Measurements from ENCODE around the gene CTNNA1.

Gene CTNNA1

GRCh38 chr5:138935466-138935865 lies 182.2 kb downstream of the CTNNA1 start:
- TF ChIP-seq ZNF274 (IDR thresholded peaks at IDR 0.05; ENCODE audit: low read depth, low read length) = no peak
- no peak overlapping the region for H3K4me3 ChIP-seq (ENCODE audit: low read length)

- no peak for TF ChIP-seq ZNF274 (IDR thresholded peaks at IDR 0.05; ENCODE audit: low read depth, low read length)
- H3K4me3 ChIP-seq (ENCODE audit: low read length) = no peak overlapping the region
Observed at GRCh38 chr5:138936225-138936967, 183.2 kb downstream of the CTNNA1 start.

GRCh38 chr5:138936968-138937345 lies 183.7 kb downstream of the CTNNA1 start:
- no peak for TF ChIP-seq ZNF274 (IDR thresholded peaks at IDR 0.05; ENCODE audit: low read depth, low read length)
- no peak overlapping the region for H3K4me3 ChIP-seq (ENCODE audit: low read length)

- no peak overlapping the region for H3K4me3 ChIP-seq (ENCODE audit: low read length)
- no peak for TF ChIP-seq ZNF274 (IDR thresholded peaks at IDR 0.05; ENCODE audit: low read depth, low read length)
Observed at GRCh38 chr5:138937392-138938387, 184.5 kb downstream of the CTNNA1 start.

- no peak for TF ChIP-seq ZNF274 (IDR thresholded peaks at IDR 0.05; ENCODE audit: low read depth, low read length)
- no peak overlapping the region for H3K4me3 ChIP-seq (ENCODE audit: low read length)
Observed at GRCh38 chr5:138938526-138938925, 185.3 kb downstream of the CTNNA1 start.

GRCh38 chr5:138942066-138942465 lies 188.8 kb downstream of the CTNNA1 start:
- TF ChIP-seq ZNF274 (IDR thresholded peaks at IDR 0.05; ENCODE audit: low read depth, low read length) = no peak
- no peak overlapping the region for H3K4me3 ChIP-seq (ENCODE audit: low read length)

GRCh38 chr5:138942861-138943260 lies 189.6 kb downstream of the CTNNA1 start:
- H3K4me3 ChIP-seq (ENCODE audit: low read length) = no peak overlapping the region
- no peak for TF ChIP-seq ZNF274 (IDR thresholded peaks at IDR 0.05; ENCODE audit: low read depth, low read length)

GRCh38 chr5:138943599-138944173 lies 190.5 kb downstream of the CTNNA1 start:
- no peak for TF ChIP-seq ZNF274 (IDR thresholded peaks at IDR 0.05; ENCODE audit: low read depth, low read length)
- H3K4me3 ChIP-seq (ENCODE audit: low read length) = no peak overlapping the region

- H3K4me3 ChIP-seq (ENCODE audit: low read length) = no peak overlapping the region
- TF ChIP-seq ZNF274 (IDR thresholded peaks at IDR 0.05; ENCODE audit: low read depth, low read length) = no peak
Observed at GRCh38 chr5:138944527-138945322, 191.5 kb downstream of the CTNNA1 start.

GRCh38 chr5:138945421-138946240 lies 192.4 kb downstream of the CTNNA1 start:
- TF ChIP-seq ZNF274 (IDR thresholded peaks at IDR 0.05; ENCODE audit: low read depth, low read length) = no peak

GRCh38 chr5:138946241-138946623 lies 193.0 kb downstream of the CTNNA1 start:
- H3K4me3 ChIP-seq (ENCODE audit: low read length) = no peak overlapping the region
- TF ChIP-seq ZNF274 (IDR thresholded peaks at IDR 0.05; ENCODE audit: low read depth, low read length) = no peak

More at GRCh38 chr5:138945421-138946240, 192.4 kb downstream of the CTNNA1 start:
- no peak overlapping the region for H3K4me3 ChIP-seq (ENCODE audit: low read length)

- H3K4me3 ChIP-seq (ENCODE audit: low read length) = no peak overlapping the region
- TF ChIP-seq ZNF274 (IDR thresholded peaks at IDR 0.05; ENCODE audit: low read depth, low read length) = no peak
Observed at GRCh38 chr5:138946831-138947560, 193.8 kb downstream of the CTNNA1 start.
